Cardiac muscle cell (in vitro differentiated cells and primary cell): ENCODE results near the gene PPHLN1. TPM values are rescaled to one million over a fixed set of nuclear protein-coding genes. Genes with fewer than 3 reads are reported as not detected.

Experiments
- DNase-seq, 2 donors: peaks; one replicate each; pipeline versions ENCODE4 v3.0.0 to v3.0.0-alpha.2; 2010 to 2017; ENCODE audit warnings: low read depth in 1 of 2, low spot score in 1 of 2
- H3K27ac ChIP-seq: fragments of 200-600 bp; sonication (generic); 2 replicates; pipeline ENCODE4 v1.5.1; 2016
- H3K27me3 ChIP-seq: fragments of 200-600 bp; sonication (generic); 2 replicates; pipeline ENCODE4 v1.6.0; 2016; ENCODE audit warnings: control low read depth
- H3K36me3 ChIP-seq: fragments of 200-600 bp; sonication (generic); 2 replicates; pipeline ENCODE4 v1.5.1; 2016; ENCODE audit warnings: control low read depth
- H3K4me1 ChIP-seq: fragments of 200-600 bp; sonication (generic); 2 replicates; pipeline ENCODE4 v1.8.1; 2017; ENCODE audit warnings: low read depth, mild to moderate bottlenecking, mixed run types
- H3K4me3 ChIP-seq: fragments of 200-600 bp; sonication (generic); 2 replicates; pipeline ENCODE4 v1.5.1; 2016; ENCODE audit warnings: mild to moderate bottlenecking
- H3K9me3 ChIP-seq: fragments of 200-600 bp; sonication (generic); 2 replicates; pipeline ENCODE4 v1.5.1; 2017; ENCODE audit warnings: low read depth, mild to moderate bottlenecking, control low read depth
- CTCF ChIP-seq: IDR thresholded peaks from 2 replicates; pipeline ENCODE4 v1.5.1; 2012; ENCODE audit warnings: low read depth, mild to moderate bottlenecking, low read length
- polyA plus RNA-seq: library from polyadenylated mRNA; unstranded; fragments of >200 nt; fragmentation: Nextera tagmentation; extraction: Ambion mirVana; gene quantifications from 2 replicates; pipeline ENCODE4 v1.2.1, GENCODE V29; 2016
- total RNA-seq: library from RNA; depleted of rRNA; stranded (reverse); fragments of >200 nt; gene quantifications from 2 replicates; pipeline ENCODE4 v1.2.3, GENCODE V29; 2016

Gene PPHLN1
- total and polyA plus RNA-seq, 2 experiments from 2014 or later, result 70.6 to 77.6 TPM

- no peak for TF ChIP-seq CTCF
- H3K4me3 ChIP-seq, result no peak overlapping the region
- H3K27me3 ChIP-seq, result no peaks in the 10 kb centered on the region
- H3K4me1 ChIP-seq, result no peaks in the 10 kb centered on the region
- H3K36me3 ChIP-seq, result no peaks in the 10 kb centered on the region
- H3K9me3 ChIP-seq, result no peaks in the 10 kb centered on the region
- H3K27ac ChIP-seq, result no peak overlapping the region
- no peak for DNase-seq
Measured at GRCh38 chr12:42306297-42306696, 19.7 kb upstream of the PPHLN1 start.

DNA sequence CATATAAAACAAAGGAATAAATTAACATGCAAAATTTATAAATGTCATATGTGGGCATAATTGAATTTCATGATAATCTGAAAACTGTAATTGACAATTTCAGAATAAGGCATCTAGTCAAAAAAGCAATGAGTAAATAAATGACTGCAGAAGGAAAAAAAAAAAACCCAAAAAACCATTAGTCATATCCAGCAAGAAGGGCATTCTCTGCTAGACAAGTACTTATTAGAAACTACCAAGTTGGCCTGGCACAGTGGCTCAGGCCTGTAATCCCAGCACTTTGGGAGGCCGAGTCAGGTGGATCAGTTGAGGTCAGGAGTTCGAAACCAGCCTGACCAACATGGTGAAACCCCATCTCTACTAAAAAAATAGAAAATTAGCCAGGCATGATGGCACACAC lies 17.6 kb upstream of the PPHLN1 start:
- H3K4me3 ChIP-seq, result no peak overlapping the region
- peaks cover 8% of the 10 kb centered on the region for H3K36me3 ChIP-seq
- DNase-seq, result no peak
- no peaks in the 10 kb centered on the region for H3K4me1 ChIP-seq
- no peaks in the 10 kb centered on the region for H3K9me3 ChIP-seq
- H3K27ac ChIP-seq, result no peak overlapping the region
- no peak for TF ChIP-seq CTCF
- H3K27me3 ChIP-seq, result no peaks in the 10 kb centered on the region

DNA sequence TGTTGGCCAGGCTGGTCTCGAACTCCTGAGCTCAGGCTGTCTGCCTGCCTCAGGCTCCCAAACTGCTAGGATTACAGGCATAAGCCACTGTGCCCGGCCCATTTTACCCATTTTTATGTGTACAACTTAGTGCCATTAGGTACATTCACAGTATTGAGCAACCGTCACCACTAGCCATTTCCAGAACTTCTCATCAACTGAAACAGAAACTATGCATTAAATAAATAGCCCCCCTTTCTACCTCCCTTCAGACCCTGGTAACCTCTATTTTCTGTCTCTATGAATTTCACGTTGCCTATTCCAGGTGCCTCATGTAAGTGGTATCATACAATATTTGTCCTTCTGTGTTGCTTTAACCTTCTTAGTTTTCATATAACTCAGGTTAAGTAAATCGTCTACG lies 16.0 kb upstream of the PPHLN1 start:
- Histone ChIP-seq H3K27me3 (no peaks in the 10 kb centered on the region), H3K9me3 (no peaks in the 10 kb centered on the region), H3K4me3 (no peak overlapping the region), H3K4me1 (no peaks in the 10 kb centered on the region), H3K27ac (no peak overlapping the region), H3K36me3 (peaks cover 11% of the 10 kb centered on the region)
- no peak for TF ChIP-seq CTCF
- no peak for DNase-seq

DNA sequence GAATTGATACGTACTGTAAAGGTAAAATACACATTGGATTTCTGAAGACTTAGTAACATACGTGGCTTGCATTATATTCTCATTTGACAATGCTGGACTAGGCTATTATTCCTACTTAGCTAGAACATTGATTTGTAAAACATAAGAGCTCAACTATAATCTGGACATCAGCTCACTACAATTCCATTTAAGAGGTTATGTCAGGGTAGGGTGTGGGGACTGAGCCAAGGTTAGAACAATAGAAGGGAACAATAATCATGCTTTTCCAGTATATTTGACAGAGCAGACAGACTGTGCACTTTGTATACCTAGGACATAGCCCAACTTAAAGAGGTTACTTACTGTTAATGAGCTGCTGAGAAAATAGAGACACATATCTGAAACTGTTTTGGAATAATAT lies 10.9 kb upstream of the PPHLN1 start:
- Histone ChIP-seq H3K4me1 (no peaks in the 10 kb centered on the region), H3K4me3 (no peak overlapping the region), H3K27ac (no peak overlapping the region), H3K27me3 (no peaks in the 10 kb centered on the region), H3K36me3 (peaks cover 28% of the 10 kb centered on the region), H3K9me3 (no peaks in the 10 kb centered on the region)
- no peak for DNase-seq
- no peak for TF ChIP-seq CTCF

DNA sequence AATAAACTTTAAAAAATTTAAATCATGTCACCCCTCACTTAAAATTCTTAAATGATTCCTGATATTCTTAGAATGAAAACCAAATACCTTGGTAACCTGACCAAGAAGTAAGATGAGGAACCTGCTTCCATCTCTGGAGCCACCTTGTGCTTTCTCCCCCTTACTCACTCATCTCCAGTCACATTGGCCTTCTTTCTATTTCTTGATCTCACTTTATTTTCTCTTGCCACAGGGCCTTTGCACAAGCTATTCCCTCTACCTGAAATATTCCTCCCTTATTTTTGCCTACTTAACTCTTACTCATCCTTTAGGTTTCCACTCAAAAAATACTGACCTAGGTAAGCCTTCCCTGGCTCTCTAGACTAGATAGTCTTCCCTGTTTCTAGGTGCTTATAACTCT lies 5.2 kb upstream of the PPHLN1 start:
- no peak for TF ChIP-seq CTCF
- Histone ChIP-seq H3K4me1 (no peaks in the 10 kb centered on the region), H3K9me3 (no peaks in the 10 kb centered on the region), H3K36me3 (peaks cover 16% of the 10 kb centered on the region), H3K27me3 (no peaks in the 10 kb centered on the region), H3K4me3 (no peak overlapping the region), H3K27ac (no peak overlapping the region)
- no peak for DNase-seq

DNA sequence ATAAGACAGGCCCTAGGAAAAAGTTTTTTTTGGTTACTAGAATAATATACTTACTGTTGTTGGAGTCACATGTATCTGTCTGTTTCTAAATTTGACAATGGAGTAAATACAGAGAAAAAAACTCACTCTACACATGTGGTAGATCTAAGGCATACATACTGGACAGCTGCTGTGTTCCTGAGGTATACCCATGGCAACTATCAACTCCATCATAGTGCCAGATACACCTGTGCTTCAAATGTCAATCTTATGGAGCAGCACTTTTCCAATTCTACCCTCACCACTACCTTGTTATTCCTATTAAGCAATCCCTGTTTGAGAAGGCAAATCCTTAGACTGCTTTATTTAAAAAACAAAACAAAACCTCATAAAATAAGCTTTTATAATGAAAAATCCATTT lies 3.4 kb upstream of the PPHLN1 start:
- peaks cover 9% of the 10 kb centered on the region for H3K4me1 ChIP-seq
- no peaks in the 10 kb centered on the region for H3K9me3 ChIP-seq
- H3K27ac ChIP-seq, result no peak overlapping the region
- no peaks in the 10 kb centered on the region for H3K27me3 ChIP-seq
- peaks cover 1% of the 10 kb centered on the region for H3K36me3 ChIP-seq
- TF ChIP-seq CTCF, result no peak
- H3K4me3 ChIP-seq, result no peak overlapping the region
- no peak for DNase-seq
